ENCODE data around the gene CYBRD1. TPM values are rescaled to one million over a fixed set of nuclear protein-coding genes. Genes with fewer than 3 reads are reported as not detected.

The CYBRD1 gene
- total RNA-seq, 1 donor from 2014 or later, result 47.7 TPM

DNA sequence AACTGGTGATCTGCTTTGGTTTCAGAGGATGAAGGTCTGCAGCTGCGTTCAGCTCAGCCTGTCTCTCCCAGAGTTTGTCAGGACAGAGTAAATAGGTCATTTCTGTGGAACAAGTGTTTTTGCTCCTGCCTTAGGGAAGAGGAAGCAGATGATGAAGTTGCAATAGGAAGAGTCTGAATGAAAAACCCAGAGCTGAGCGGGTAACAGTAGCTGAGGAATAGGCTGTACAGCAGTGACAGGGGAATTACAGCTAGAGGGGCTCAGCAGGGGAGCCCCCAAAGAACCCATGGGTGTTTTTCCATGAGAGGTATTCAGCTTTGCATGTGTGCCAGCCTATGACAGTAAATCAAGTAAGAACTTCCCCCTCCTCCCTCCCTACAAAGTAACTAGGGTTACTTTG lies 10.3 kb upstream of the CYBRD1 start:
- peaks cover 5% of the 10 kb centered on the region for H3K9me3 Mint-ChIP-seq
- no peak overlapping the region for H3K27ac Mint-ChIP-seq
- H3K36me3 Mint-ChIP-seq, result no peaks in the 10 kb centered on the region
- TF ChIP-seq, protein P1, sequence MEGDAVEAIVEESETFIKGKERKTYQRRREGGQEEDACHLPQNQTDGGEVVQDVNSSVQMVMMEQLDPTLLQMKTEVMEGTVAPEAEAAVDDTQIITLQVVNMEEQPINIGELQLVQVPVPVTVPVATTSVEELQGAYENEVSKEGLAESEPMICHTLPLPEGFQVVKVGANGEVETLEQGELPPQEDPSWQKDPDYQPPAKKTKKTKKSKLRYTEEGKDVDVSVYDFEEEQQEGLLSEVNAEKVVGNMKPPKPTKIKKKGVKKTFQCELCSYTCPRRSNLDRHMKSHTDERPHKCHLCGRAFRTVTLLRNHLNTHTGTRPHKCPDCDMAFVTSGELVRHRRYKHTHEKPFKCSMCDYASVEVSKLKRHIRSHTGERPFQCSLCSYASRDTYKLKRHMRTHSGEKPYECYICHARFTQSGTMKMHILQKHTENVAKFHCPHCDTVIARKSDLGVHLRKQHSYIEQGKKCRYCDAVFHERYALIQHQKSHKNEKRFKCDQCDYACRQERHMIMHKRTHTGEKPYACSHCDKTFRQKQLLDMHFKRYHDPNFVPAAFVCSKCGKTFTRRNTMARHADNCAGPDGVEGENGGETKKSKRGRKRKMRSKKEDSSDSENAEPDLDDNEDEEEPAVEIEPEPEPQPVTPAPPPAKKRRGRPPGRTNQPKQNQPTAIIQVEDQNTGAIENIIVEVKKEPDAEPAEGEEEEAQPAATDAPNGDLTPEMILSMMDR (IDR thresholded peaks at IDR 0.05; ENCODE audit: unreplicated experiment), result no peak
- no peak overlapping the region for H3K4me3 Mint-ChIP-seq
- peaks cover 14% of the 10 kb centered on the region for H3K27me3 Mint-ChIP-seq (ENCODE audit: low read depth)
- peaks cover 7% of the 10 kb centered on the region for H3K4me1 Mint-ChIP-seq
- DNase-seq (ENCODE audit: low spot score in 2 of 2, unreplicated experiment in 2 of 2), result no peak

DNA sequence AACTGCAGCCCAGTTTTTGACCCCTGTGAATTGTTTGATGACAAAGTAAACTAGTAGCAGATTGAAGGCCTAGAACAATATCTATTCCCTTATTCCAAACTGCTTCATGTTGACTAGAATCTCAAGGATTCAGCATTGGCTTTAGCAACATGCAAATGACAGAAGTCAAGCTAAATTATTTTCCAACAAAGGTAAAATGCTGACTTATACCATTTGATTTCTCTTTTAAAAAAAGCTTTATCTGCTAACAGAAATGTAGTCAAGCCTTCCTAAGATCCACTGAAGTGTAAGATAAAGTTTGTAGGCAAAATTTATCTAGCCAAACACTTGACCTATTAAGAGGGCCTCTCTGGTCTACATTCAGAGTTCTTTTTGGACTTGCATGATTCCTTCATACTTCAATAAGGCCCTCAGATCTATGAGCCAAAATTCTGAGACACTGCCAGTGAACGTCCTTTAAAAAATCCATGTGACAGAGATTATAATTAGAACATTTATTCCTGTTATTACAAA lies 9.5 kb upstream of the CYBRD1 start:
- H3K36me3 Mint-ChIP-seq, result no peaks in the 10 kb centered on the region

DNA sequence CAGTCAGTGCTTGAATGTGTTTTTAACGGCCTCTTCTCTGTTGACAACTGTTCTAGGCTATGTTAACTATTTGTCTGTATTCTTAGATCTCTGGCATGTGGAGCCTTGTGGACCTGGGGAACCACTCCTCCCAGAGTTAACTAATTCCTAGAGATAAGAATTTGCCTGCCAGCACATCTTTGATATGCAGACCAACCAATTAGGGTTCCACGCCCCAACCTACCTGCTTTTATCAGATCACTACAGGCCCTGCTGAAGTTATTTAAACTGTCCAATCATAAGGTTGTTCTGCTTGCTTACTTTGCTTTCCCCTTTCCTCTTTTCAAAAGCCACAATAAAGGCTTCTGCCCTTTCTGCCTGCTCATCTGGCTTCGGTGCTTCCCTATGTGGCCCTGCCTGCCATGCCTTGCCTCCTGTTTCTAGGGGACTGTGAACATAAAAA lies 8.5 kb upstream of the CYBRD1 start:
- TF ChIP-seq, protein P1 (IDR thresholded peaks at IDR 0.05; ENCODE audit: unreplicated experiment), result no peak
- DNase-seq (ENCODE audit: low spot score in 2 of 2, unreplicated experiment in 2 of 2), result no peak
- Mint-ChIP-seq H3K27me3 (ENCODE audit: low read depth) (peaks cover 19% of the 10 kb centered on the region), H3K9me3 (peaks cover 5% of the 10 kb centered on the region), H3K27ac (no peak overlapping the region), H3K4me1 (peaks cover 7% of the 10 kb centered on the region), H3K4me3 (no peak overlapping the region), H3K36me3 (no peaks in the 10 kb centered on the region)

More for the DNA sequence above, 9.5 kb upstream of the CYBRD1 start:
- H3K27me3 Mint-ChIP-seq (ENCODE audit: low read depth), result peaks cover 14% of the 10 kb centered on the region
- no peak overlapping the region for H3K27ac Mint-ChIP-seq
- no peak for DNase-seq (ENCODE audit: low spot score in 2 of 2, unreplicated experiment in 2 of 2)
- H3K9me3 Mint-ChIP-seq, result peaks cover 5% of the 10 kb centered on the region
- H3K4me3 Mint-ChIP-seq, result no peak overlapping the region
- H3K4me1 Mint-ChIP-seq, result peaks cover 7% of the 10 kb centered on the region
- TF ChIP-seq, protein P1 (IDR thresholded peaks at IDR 0.05; ENCODE audit: unreplicated experiment), result no peak

DNA sequence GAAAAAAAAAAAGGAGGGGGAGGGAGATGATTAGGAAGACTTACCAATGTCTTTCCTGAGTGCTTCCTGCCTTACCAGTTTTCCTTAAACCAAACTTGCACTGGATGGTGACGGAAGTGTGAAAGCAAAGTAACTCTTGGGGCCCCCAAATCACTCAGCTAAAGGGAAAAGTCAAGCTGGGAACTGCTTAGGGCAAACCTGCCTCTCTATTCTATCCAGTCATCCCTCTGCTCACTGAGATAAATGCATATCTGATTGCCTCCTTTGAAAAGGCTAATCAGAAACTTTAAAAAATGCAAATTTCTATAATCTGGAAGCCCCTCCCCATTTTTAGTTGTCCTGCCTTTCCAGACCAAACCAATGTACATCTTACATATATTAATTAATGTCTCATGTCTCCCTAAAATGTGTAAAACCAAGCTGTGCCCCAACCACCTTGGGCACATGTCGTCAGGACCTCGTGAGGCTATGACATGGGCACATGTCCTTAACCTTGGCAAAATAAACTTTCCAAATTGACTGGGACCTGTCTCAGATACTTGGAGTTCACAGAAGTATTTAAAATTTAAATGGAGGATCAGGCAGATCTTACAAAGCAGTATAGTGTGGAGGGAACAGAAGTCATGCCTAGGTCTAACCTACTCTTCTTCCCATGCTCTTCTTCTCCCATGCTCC lies 7.2 kb upstream of the CYBRD1 start:
- H3K4me3 Mint-ChIP-seq, result no peak overlapping the region
- DNase-seq (ENCODE audit: low spot score in 2 of 2, unreplicated experiment in 2 of 2), result no peak

DNA sequence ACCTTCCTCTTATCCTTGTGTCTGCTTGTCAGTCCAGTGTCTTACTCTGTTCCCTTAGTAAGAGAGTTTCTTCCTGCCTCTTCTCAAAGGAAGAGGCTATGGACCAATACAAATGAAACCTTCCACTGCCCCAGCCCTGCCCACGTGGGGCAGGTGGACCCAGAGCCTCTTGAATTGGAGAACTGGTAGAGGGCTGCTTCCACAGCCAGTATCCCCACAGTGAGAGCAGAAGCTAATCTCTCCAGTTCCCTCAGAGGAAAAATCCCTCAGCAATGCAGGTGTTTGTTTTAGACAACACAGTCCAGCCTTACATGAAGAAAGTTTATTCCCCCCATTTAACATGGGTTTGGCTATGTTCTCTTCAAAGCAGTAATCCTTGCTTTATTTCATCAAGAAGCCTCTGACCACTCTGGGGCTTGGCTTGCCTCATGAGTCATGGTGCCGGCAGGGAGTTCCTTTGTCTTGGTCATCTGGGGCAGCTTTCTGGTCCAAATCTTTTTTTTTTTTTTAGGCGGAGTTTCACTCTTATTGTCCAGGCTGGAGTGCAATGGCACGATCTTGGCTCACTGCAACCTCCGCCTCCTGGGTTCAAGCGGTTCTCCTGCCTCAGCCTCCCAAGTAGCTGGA lies 6.5 kb upstream of the CYBRD1 start:
- Mint-ChIP-seq H3K27ac (no peak overlapping the region), H3K9me3 (peaks cover 5% of the 10 kb centered on the region), H3K36me3 (no peaks in the 10 kb centered on the region)

More for the DNA sequence above, 7.2 kb upstream of the CYBRD1 start:
- peaks cover 7% of the 10 kb centered on the region for H3K4me1 Mint-ChIP-seq
- H3K9me3 Mint-ChIP-seq, result peaks cover 5% of the 10 kb centered on the region
- H3K27ac Mint-ChIP-seq, result no peak overlapping the region
- H3K27me3 Mint-ChIP-seq (ENCODE audit: low read depth), result peaks cover 32% of the 10 kb centered on the region
- H3K36me3 Mint-ChIP-seq, result no peaks in the 10 kb centered on the region
- TF ChIP-seq, protein P1 (IDR thresholded peaks at IDR 0.05; ENCODE audit: unreplicated experiment), result no peak

More for the DNA sequence above, 6.5 kb upstream of the CYBRD1 start:
- no peak for DNase-seq (ENCODE audit: low spot score in 2 of 2, unreplicated experiment in 2 of 2)
- TF ChIP-seq, protein P1 (IDR thresholded peaks at IDR 0.05; ENCODE audit: unreplicated experiment), result no peak
- H3K27me3 Mint-ChIP-seq (ENCODE audit: low read depth), result peaks cover 37% of the 10 kb centered on the region
- no peak overlapping the region for H3K4me3 Mint-ChIP-seq
- H3K4me1 Mint-ChIP-seq, result peaks cover 7% of the 10 kb centered on the region
